ENCODE results near the gene TMEM9. TPM values are rescaled to one million over a fixed set of nuclear protein-coding genes. Genes with fewer than 3 reads are reported as not detected.

The TMEM9 gene
- total RNA-seq, 1 experiment from 2014 or later, result 228 TPM

DNA sequence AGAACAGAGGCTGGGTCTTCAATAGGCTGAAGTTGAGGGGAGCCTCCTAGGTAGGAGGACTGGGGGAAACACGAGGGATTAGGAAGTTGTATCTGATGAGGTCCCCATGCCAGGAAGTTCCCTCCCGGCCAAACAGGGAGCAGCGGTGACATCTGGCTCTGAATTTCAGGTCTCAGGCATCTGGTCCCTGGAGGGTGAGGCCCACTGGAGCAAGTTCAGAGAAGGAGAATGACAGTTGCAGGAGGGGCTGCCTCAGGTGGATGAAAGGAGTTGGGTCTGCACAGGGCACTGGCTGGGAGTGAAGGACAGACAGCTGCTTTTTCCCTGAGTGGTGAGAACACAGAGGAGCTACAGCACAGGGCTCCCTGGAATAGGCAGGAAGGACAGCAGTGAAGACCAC lies 9.1 kb downstream of the TMEM9 start:
- DNase-seq, result no peak
- no peak overlapping the region for H3K4me3 ChIP-seq (ENCODE audit: insufficient read depth, low read depth, low read length)
- no peaks in the 10 kb centered on the region for H3K27me3 ChIP-seq (ENCODE audit: control insufficient read depth, insufficient read depth, low read length)
- H3K36me3 ChIP-seq (replicated peaks; ENCODE audit: control insufficient read depth, insufficient read depth, low read length), result peaks cover 80% of the 10 kb centered on the region

DNA sequence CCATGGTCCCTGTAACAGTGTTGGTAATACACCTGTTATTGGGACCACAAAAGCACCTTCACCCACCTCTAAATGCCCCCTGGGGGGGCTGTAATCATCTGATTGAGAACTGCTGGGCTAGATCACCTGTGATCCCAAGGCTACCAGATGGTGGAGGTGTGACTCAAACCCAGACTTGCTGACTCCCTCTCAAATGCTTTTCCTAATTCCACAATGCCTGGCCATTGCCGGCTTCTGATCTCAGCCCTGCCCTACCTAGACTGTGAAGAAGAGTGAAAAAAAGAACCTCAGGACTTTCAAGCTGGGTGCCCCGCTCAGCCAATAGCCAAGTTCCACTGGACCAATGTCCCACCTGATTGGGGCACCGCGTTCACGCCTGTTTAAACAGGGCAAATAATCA lies 9.6 kb downstream of the TMEM9 start:
- Histone ChIP-seq H3K27me3 (ENCODE audit: control insufficient read depth, insufficient read depth, low read length) (no peaks in the 10 kb centered on the region), H3K36me3 (replicated peaks; ENCODE audit: control insufficient read depth, insufficient read depth, low read length) (peaks cover 80% of the 10 kb centered on the region), H3K4me3 (ENCODE audit: insufficient read depth, low read depth, low read length) (no peak overlapping the region)
- DNase-seq, result no peak

DNA sequence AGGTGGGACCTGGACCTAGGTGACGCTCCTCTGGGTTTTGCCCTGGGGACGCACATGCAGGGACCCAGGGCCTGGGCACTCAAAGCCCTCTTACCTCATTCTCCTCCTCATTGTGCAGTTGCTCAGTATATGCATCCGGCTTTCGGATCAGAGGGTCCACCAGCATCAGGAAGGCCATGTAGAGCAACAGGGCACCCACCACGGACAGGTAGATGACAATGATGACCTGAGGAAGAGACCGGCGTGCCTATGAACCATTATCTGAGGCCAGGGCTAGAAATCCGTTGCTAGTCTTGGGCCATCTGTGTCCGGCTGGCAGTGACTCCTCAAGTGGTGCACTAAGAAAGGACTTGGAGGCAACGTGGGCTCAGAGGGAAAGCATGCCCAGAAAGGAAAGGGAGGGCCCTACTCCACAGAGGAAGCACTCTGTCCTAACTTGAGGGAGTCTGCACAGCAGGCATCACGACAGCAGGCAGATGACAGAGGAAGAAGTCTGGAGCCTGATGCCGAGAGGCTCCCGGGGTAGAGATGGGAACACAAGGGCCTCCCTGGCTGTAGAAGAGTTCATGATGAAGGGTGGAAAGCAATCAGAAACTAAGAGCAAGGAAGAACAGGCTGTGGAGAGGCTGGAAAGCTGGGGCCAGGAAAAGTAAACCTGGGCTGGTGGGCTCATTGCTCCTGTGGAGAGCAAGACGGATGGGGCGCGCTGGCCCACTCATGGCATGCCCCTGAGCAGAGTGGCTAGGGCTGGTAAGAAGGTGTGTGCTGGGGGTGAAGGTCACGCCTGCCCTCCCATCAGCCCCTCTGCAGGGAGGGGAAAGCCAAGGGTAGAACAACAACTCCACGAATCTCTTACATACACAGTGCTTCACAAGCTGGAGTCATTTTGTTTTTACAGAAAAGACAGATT lies 10.3 kb downstream of the TMEM9 start:
- H3K36me3 ChIP-seq (replicated peaks; ENCODE audit: control insufficient read depth, insufficient read depth, low read length), result peaks cover 78% of the 10 kb centered on the region
- DNase-seq, result no peak

DNA sequence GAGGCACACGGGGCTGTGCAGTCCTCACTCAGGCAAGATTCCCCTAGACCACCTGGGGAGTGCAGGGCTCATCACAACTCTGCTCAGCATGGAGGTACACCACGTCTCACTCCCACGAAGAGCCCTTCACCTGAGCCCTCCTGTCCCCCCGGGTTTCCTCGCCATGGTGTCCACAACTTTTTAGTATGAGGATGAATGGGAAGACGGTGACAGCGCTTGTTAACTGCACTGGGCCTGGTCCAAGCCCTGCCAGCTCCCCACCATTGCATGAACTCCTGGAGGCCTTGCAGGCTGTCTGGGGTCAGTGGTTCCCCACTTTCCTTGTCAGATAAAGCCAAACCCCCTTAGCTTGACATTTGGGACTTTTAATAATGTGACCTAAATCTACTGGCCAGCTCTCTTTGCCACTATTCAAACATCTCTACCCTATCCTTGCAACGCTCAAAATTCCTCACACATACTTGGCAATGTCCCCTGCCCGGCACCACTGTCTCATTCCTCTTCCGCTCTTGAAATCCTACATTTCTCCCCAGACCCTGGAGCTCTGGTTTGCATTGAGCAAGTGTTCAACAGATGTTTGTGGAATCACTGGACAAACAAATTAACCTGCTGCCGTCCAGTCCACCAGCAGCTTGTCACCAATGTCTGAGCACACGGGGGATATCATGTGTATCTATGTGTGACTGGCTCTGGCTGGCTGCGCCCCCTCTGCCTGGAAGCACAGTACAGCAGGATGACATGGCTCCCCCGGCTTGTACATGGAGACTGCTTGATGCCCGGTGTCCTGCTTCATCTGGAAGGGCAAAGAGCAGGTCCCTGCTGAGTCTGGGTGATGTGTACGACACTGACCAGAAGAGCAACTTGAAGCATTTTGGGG lies 11.2 kb downstream of the TMEM9 start:
- Histone ChIP-seq H3K27me3 (ENCODE audit: control insufficient read depth, insufficient read depth, low read length) (no peaks in the 10 kb centered on the region), H3K36me3 (replicated peaks; ENCODE audit: control insufficient read depth, insufficient read depth, low read length) (peaks cover 79% of the 10 kb centered on the region), H3K4me3 (ENCODE audit: insufficient read depth, low read depth, low read length) (no peak overlapping the region)
- DNase-seq, result no peak

More for the DNA sequence above, 10.3 kb downstream of the TMEM9 start:
- Histone ChIP-seq H3K4me3 (ENCODE audit: insufficient read depth, low read depth, low read length) (no peak overlapping the region), H3K27me3 (ENCODE audit: control insufficient read depth, insufficient read depth, low read length) (no peaks in the 10 kb centered on the region)

DNA sequence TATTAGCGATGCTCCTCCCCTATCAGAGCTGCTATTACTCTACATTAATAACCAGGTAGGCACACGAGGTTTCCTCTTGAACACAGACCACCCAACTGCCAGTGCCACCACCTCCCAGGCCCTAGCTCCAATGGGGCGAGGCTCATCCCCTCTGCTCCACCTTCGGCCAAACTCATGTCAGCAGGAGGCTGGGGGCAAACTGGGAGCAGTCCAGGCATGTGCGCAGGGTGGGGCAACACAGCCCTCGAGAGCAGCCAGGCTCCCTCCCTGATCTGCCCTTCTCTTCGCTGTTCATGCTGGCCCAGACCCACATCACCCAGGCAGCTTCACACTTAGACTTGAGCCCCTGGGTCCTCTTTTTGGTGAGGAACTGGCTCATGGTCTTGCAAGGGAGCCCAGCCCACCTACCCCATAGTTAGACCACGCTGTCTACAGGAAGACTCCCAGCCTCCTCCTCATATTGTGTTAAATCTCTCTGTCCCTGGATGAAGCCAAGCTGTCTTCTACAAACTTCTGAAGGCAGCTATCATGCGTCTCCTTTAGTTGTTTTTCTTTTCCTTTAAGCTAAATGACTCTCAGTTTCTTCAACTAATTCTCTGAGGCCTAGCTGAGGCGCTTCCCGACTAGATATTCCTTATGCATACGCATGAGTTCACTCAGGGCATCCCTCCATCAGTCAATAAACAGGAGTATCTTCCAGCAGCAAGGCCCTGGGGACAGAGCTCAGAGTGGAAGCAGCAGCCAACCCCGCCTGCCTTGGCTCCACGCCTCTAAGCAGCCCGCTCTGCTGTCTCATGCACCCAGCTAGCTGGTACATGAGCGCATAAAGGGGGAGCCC lies 12.0 kb downstream of the TMEM9 start:
- Histone ChIP-seq H3K36me3 (replicated peaks; ENCODE audit: control insufficient read depth, insufficient read depth, low read length) (peaks cover 73% of the 10 kb centered on the region), H3K27me3 (ENCODE audit: control insufficient read depth, insufficient read depth, low read length) (no peaks in the 10 kb centered on the region), H3K4me3 (ENCODE audit: insufficient read depth, low read depth, low read length) (no peak overlapping the region)
- DNase-seq, result no peak

DNA sequence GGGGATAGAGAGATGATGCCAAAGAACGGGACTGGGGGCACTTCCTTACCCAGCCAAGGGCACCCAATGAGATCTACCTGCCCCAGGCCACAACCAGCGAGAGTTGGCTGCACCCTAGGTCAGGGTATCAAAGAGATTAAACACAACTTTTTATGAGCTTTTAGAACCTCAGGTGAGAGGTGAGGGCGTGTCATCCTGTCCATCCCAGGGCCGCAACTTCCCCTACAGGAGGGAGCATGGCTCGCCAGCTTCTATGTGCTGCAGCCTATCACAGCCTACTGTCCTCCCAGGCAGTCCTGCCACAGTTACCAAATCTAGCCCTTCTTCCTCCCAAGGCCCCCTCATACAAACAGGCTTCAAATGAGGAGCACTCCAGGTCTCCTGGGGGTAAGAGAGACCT lies 12.9 kb downstream of the TMEM9 start:
- Histone ChIP-seq H3K27me3 (ENCODE audit: control insufficient read depth, insufficient read depth, low read length) (no peaks in the 10 kb centered on the region), H3K36me3 (replicated peaks; ENCODE audit: control insufficient read depth, insufficient read depth, low read length) (peaks cover 69% of the 10 kb centered on the region), H3K4me3 (ENCODE audit: insufficient read depth, low read depth, low read length) (no peak overlapping the region)
- no peak for DNase-seq

DNA sequence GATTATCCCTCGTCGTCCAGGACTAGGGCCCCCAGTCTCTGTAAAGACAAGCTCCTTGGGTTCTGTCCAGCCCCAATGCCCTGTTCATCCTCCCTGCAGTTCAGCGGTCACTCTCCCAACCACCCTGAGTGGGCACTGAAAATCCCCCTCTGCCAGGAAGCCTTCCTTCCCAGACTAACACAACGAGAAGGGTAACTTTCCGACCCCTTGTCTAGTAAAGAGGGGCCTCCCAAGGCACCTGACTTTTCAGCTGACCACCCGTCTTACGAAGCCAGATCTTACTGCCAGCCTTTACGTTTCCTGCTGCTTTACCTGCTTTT lies 13.4 kb downstream of the TMEM9 start:
- no peaks in the 10 kb centered on the region for H3K27me3 ChIP-seq (ENCODE audit: control insufficient read depth, insufficient read depth, low read length)
- H3K36me3 ChIP-seq (replicated peaks; ENCODE audit: control insufficient read depth, insufficient read depth, low read length), result peaks cover 69% of the 10 kb centered on the region
- H3K4me3 ChIP-seq (ENCODE audit: insufficient read depth, low read depth, low read length), result no peak overlapping the region
- no peak for DNase-seq

DNA sequence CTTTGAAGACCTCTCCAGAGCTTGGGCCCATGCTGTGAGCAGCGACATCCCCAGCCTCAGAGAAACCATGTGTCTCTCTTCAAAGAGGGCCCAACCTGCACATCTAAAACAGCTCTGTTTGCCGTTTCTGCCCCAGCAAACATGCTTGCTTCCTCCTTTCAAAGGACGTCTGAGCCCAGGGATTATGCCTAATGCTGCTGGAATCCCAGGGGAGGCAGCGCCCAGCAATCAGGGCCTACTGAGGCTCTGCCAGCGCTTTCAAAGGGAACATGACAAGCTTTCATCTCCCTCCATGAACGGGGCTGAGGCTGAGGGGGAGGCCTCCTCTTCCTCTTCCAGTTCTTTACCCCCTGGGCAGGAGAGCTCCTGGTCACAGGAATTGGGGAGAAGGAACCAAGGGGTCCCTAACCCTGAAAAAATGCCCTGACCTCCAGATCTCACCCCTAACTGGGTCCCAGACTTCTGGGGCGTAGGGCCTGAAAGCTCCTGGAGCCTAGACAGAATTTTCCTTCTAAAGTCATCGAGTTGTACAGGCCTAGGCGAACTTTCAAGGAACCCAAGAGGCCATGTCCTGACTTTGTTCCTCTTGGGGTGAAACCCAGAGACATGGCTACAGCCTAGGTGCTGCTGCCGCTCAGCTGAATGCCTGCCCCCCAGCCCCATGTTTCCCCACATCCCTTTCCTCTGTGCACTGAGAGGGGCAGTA lies 13.9 kb downstream of the TMEM9 start:
- DNase-seq, result no peak
- H3K36me3 ChIP-seq (replicated peaks; ENCODE audit: control insufficient read depth, insufficient read depth, low read length), result peaks cover 69% of the 10 kb centered on the region
- no peak overlapping the region for H3K4me3 ChIP-seq (ENCODE audit: insufficient read depth, low read depth, low read length)
- no peaks in the 10 kb centered on the region for H3K27me3 ChIP-seq (ENCODE audit: control insufficient read depth, insufficient read depth, low read length)

DNA sequence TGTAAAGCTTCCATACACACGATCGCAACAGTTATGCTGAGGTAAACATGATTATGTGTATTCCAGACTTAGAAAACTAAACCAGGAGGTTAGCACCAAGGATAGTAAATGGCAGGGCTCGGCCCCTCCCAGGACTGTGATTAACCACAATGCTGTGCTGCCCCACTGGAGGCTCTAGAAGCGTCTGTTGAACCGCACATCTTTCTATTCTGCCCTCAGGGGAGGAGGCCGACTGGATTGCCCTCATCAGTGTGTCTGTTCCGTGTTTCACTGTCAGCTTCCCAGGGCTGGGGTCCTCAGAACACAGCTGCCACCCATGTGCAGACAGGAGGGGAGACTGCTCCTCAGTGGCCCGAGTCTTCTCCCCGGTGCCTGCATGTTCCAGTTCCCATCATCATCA lies 14.5 kb downstream of the TMEM9 start:
- Histone ChIP-seq H3K4me3 (ENCODE audit: insufficient read depth, low read depth, low read length) (no peak overlapping the region), H3K27me3 (ENCODE audit: control insufficient read depth, insufficient read depth, low read length) (no peaks in the 10 kb centered on the region), H3K36me3 (replicated peaks; ENCODE audit: control insufficient read depth, insufficient read depth, low read length) (peaks cover 63% of the 10 kb centered on the region)
- DNase-seq, result no peak

DNA sequence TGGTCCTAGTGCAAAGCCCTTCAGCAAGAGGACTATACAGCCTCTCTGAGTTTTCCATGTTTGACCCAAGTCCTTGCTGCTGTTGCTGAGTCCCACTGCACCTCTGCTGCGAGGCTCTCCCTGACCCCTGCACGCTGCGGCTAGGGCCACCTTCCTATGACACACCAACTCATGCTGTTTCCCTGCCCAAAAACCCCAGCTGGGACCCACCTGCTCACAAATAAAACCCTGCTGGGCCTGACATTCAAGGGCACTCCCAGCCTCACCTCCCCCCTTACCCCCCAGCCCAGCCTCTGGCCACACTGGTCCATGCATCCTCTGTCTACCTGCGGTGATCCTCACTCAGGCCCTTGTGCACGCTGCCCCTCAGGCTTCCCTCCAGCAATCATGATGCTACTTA lies 15.0 kb downstream of the TMEM9 start:
- Histone ChIP-seq H3K27me3 (ENCODE audit: control insufficient read depth, insufficient read depth, low read length) (no peaks in the 10 kb centered on the region), H3K36me3 (replicated peaks; ENCODE audit: control insufficient read depth, insufficient read depth, low read length) (peaks cover 59% of the 10 kb centered on the region), H3K4me3 (ENCODE audit: insufficient read depth, low read depth, low read length) (no peak overlapping the region)
- no peak for DNase-seq

DNA sequence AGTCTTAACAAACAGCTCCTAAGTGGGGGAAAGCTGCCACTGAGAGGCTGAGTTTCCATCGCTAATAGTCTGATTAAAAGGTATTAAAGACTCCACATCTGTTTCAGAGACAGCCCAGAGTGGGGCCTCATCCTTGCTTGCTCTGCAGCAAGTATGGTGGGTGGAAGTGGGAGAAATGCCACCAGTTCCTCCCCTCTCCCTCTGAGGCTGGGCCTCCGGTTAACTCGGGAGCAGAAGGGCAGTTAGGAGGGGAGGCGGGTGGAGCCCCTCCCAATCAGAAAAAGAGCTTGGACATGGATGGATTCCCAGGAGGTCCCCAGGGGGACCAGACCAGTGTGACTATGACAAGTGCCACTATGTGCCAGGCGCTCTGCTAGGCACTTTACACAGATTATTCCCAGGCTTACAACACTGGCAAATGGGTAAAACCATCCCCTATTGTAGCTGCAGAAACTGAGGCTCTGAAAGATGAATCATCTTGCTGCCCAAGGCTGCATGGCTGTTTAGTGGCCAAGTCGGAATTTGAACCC lies 15.9 kb downstream of the TMEM9 start:
- Histone ChIP-seq H3K4me3 (ENCODE audit: insufficient read depth, low read depth, low read length) (no peak overlapping the region), H3K36me3 (replicated peaks; ENCODE audit: control insufficient read depth, insufficient read depth, low read length) (peaks cover 50% of the 10 kb centered on the region), H3K27me3 (ENCODE audit: control insufficient read depth, insufficient read depth, low read length) (no peaks in the 10 kb centered on the region)
- no peak for DNase-seq

DNA sequence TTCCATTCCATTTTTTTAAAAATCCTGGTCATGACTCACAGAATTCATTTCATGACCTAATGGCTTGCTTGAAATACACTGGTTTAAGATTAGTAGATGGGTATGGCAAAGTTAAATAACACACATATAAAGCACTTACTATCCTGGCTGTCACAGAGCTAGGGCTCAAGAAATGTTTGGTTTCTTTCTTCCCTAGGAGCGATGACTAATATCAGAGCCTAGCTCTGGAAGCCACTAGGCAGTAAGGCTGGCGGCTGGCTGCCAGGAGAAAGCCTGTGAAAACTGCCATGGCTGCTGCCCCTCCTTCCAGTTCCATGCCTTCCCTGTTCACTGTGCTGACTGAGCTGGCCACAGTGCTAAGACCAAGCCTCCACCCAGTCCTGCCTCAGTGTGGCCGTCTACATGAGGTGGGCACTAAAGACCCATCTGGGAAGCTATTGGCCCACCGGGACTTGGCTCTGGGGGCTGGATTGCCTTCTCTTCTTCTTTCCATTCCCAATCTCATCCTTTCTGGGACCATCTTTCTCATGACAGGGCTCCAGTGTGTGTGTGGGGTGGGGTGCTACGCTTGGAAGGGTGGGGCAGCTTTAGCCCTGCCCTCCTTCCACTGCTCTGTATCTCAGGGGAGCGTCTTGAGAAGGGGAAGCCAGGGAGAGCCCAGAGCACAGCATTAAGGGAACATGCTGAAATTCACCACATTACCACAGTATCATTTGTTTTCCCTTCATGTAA lies 16.5 kb downstream of the TMEM9 start:
- H3K36me3 ChIP-seq (replicated peaks; ENCODE audit: control insufficient read depth, insufficient read depth, low read length), result peaks cover 44% of the 10 kb centered on the region
- no peak for DNase-seq
- H3K27me3 ChIP-seq (ENCODE audit: control insufficient read depth, insufficient read depth, low read length), result no peaks in the 10 kb centered on the region
- H3K4me3 ChIP-seq (ENCODE audit: insufficient read depth, low read depth, low read length), result no peak overlapping the region

DNA sequence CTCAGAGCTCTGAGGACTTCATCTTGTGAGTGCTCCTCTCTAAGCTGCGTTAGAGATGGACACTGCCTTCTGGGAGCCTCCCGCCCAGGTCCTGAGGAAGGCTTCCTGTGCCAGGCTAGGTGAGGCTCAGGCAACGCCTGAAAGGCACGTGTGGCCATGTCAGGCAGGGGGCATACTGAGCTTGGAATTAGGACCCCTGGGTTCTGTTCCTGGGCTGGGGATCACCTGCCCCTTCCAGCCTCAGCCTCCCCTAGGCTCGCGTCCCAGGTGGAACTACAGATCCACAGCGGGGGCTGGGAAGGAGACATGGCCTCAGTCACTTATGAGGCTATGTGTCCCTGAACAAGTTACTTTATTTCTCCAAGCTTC lies 17.3 kb downstream of the TMEM9 start:
- Histone ChIP-seq H3K36me3 (replicated peaks; ENCODE audit: control insufficient read depth, insufficient read depth, low read length) (peaks cover 37% of the 10 kb centered on the region), H3K4me3 (ENCODE audit: insufficient read depth, low read depth, low read length) (no peak overlapping the region), H3K27me3 (ENCODE audit: control insufficient read depth, insufficient read depth, low read length) (no peaks in the 10 kb centered on the region)
- DNase-seq, result no peak
